HL-60 (cell line): ENCODE measurements around the gene NAV2.

Experiments
- DNase-seq, 2 experiments: peaks; one replicate each; pipeline ENCODE4 v3.0.0-alpha.2; 2010 to 2020; ENCODE audit warnings: low read depth in 1 of 2, low spot score in 1 of 2
- H3K27ac ChIP-seq: fragments of 250-450 bp; sonication (Bioruptor Pico); replicated peaks from 2 replicates; pipeline ENCODE4 v1.5.1; 2020; ENCODE audit warnings: mild to moderate bottlenecking, moderate library complexity
- H3K27me3 ChIP-seq: fragments of 250-450 bp; sonication (Bioruptor Pico); 2 replicates; pipeline ENCODE4 v1.5.1; 2021; ENCODE audit warnings: mild to moderate bottlenecking, moderate library complexity; ENCODE audit not compliant: insufficient read depth, poor library complexity, severe bottlenecking
- H3K4me3 ChIP-seq: replicated peaks from 2 replicates; pipeline ENCODE4 v1.5.1; 2011; ENCODE audit warnings: mild to moderate bottlenecking, control low read depth, low read length; ENCODE audit not compliant: insufficient read depth
- CTCF ChIP-seq: IDR thresholded peaks from one replicate; pipeline ENCODE4 v1.5.1; 2011; ENCODE audit warnings: low read length, control low read depth, inconsistent platforms; ENCODE audit not compliant: insufficient read depth
- GABPA ChIP-seq: IDR thresholded peaks from 2 replicates; pipeline ENCODE4 v1.6.1; 2012; ENCODE audit warnings: low read depth
- POLR2AphosphoS5 ChIP-seq: IDR thresholded peaks from 2 replicates; pipeline ENCODE4 v1.6.1; 2012; ENCODE audit warnings: low read depth
- REST ChIP-seq: IDR thresholded peaks from 2 replicates; pipeline ENCODE4 v1.6.1; 2012; ENCODE audit warnings: low read depth; ENCODE audit not compliant: insufficient replicate concordance
- SPI1 ChIP-seq: IDR thresholded peaks from 2 replicates; pipeline ENCODE4 v1.6.1; 2012; ENCODE audit warnings: low read depth, mild to moderate bottlenecking, borderline replicate concordance

The NAV2 gene

DNA sequence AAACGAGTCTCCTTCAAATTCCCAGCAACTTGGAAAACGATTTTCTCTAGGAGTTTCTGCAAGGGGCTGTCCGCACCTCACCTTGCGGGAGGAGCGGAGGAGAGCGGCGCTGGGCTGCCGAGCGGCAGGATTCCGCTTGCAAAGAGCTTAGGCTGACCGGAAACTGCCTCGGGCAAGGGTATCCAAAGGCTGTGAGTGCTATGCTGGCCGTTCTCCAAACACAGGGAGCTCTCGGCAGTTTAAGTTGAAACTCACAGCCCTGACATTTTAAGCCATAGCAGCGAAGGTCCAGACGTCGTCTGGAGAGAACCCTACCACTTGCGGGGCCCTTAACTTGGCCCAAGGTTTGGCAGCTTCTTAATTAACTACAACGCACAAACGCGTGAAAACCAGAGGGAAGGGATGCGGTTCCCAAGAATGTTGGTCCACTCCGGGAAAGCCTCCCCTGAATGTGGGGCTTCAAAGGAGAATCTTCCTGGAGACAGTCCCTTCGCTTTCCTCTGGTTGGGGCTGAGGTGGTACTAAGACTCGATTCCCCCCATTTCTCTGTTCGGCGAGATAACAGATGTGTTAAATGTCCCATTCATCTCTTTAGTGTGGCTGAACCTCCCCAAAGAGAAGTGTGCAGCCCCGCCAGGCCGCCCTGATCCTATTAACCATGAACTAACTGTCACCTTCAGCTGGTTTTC is 448.7 kb downstream of the NAV2 start:
- TF ChIP-seq POLR2AphosphoS5 (no peak), SPI1 (no peak), GABPA (no peak), REST (no peak), CTCF (no peak)
- Histone ChIP-seq H3K4me3 (no peak overlapping the region), H3K27me3 (peaks cover 65% of the 10 kb centered on the region), H3K27ac (no peak overlapping the region)
- no peak for DNase-seq

- Histone ChIP-seq H3K27me3 (peaks cover 59% of the 10 kb centered on the region), H3K4me3 (no peak overlapping the region), H3K27ac (no peak overlapping the region)
- no peak for DNase-seq
- no peak for TF ChIP-seq SPI1
- TF ChIP-seq CTCF, result no peak
- TF ChIP-seq REST, result no peak
- TF ChIP-seq POLR2AphosphoS5, result no peak
- no peak for TF ChIP-seq GABPA
Observed at GRCh38 chr11:20161923-20162744, 449.5 kb downstream of the NAV2 start.

DNA sequence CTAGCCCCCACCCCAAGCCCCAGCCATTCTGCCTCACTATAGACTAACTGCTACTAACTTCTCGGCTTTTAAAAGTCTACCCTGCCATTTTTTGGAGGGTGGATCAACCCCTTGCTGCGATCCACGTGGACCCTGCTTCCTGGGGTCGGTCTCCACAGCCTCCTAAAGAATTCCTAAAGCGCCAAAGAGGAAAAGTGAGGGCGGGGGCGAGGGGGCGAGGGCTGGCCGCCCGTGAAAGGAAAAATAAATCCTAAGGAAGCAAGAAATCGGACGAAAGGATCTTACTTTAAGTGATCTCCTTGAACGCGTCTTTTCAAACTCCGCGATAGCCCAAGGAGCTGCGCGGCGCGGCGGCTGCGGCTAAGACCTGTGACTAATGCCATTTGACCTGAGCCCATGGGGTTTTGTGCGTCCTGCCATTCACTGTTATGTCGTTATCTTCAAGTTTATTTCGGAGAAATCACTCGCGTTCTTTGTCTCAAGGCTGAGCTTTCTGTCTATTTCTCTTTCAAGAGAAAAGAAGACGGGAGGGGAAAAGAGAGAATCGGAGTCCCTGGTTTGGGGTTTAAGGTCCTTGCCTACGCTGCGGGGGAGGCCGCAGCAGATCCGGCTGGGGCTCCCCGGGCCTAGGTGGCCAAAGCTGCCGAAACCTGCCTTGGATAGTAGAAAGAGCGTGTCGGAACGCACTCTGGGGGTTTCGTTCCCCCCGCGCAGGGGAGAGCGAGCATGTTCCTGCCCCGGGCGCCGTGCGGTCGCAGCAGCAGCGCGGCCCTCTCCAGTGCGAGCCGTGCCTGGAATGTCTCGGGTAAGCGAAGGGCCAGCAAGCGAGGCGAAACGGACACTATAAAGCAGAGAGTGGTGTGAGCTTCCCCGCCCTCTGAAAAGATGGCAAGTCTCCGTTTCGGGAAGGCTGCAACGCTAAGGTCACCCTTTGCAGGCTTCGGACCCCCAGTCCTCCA is 450.5 kb downstream of the NAV2 start:
- DNase-seq, result no peak
- no peak for TF ChIP-seq SPI1
- TF ChIP-seq CTCF, result no peak
- Histone ChIP-seq H3K27ac (no peak overlapping the region), H3K4me3 (no peak overlapping the region), H3K27me3 (peaks cover 51% of the 10 kb centered on the region)
